ENCODE data around the gene IFI27L1. TPM values are rescaled to one million over a fixed set of nuclear protein-coding genes. Genes with fewer than 3 reads are reported as not detected.

The IFI27L1 gene
- total RNA-seq = 8.9 TPM
- long read RNA-seq, partial matches to known transcripts = 1 of 3 reads
- long read RNA-seq, other reads (novel, unspliced or antisense) = 0 of 3 reads

- H3K36me3 ChIP-seq = peaks cover 31% of the 10 kb centered on the region
- TF ChIP-seq CTCF (IDR thresholded peaks at IDR 0.05; ENCODE audit: borderline replicate concordance) = no peak
- H3K9me3 ChIP-seq (replicated peaks) = peaks cover 3% of the 10 kb centered on the region
- peak within 1 kb of the TSS; percentile 93 for H3K27ac ChIP-seq (replicated peaks)
- no peaks in the 10 kb centered on the region for H3K27me3 ChIP-seq (ENCODE audit: low read depth)
- peaks cover 61% of the 10 kb centered on the region for H3K4me1 ChIP-seq
- peak; percentile 97 for DNase-seq
- intact Hi-C loops (cut with micrococcal nuclease) = no loop called here
- peak within 1 kb of the TSS; percentile 95 for H3K4me3 ChIP-seq
Measured at GRCh38 chr14:94080621-94081385, at the start of gene IFI27L1, which contains the start of gene DDX24. Gene IFI27L1, plus strand, starts transcription at chr14:94081310. Its CDS starts 15,628 bp downstream, at chr14:94096938. Gene DDX24, minus strand, starts transcription at chr14:94081202. Its CDS starts 1,460 bp downstream, at chr14:94079742.

GRCh38 chr14:94031883-94032279, 49.2 kb upstream of the IFI27L1 start:
- no peak overlapping the region for H3K27ac ChIP-seq (replicated peaks)
- H3K9me3 ChIP-seq (replicated peaks) = no peaks in the 10 kb centered on the region
- TF ChIP-seq CTCF (IDR thresholded peaks at IDR 0.05; ENCODE audit: borderline replicate concordance) = no peak
- no peaks in the 10 kb centered on the region for H3K36me3 ChIP-seq
- no peak for DNase-seq
- intact Hi-C loops (cut with micrococcal nuclease) = loop anchor here (10.0 kb wide), 1 partner anchor 103 kb away; no protein-coding TSS in a partner anchor
- no peak overlapping the region for H3K4me3 ChIP-seq
- H3K27me3 ChIP-seq (ENCODE audit: low read depth) = no peaks in the 10 kb centered on the region
- H3K4me1 ChIP-seq = peaks cover 14% of the 10 kb centered on the region

GRCh38 chr14:94034886-94035285, 46.2 kb upstream of the IFI27L1 start:
- intact Hi-C loops (cut with micrococcal nuclease) = loop anchor here (10.0 kb wide), 1 partner anchor 100 kb away; no protein-coding TSS in a partner anchor
- no peak for TF ChIP-seq CTCF (IDR thresholded peaks at IDR 0.05; ENCODE audit: borderline replicate concordance)
- Histone ChIP-seq H3K27me3 (ENCODE audit: low read depth) (no peaks in the 10 kb centered on the region), H3K4me1 (peaks cover 14% of the 10 kb centered on the region), H3K9me3 (replicated peaks) (no peaks in the 10 kb centered on the region), H3K27ac (replicated peaks) (no peak overlapping the region), H3K36me3 (no peaks in the 10 kb centered on the region), H3K4me3 (no peak overlapping the region)
- no peak for DNase-seq

GRCh38 chr14:94036313-94037167, 44.6 kb upstream of the IFI27L1 start:
- Histone ChIP-seq H3K27ac (replicated peaks) (no peak overlapping the region), H3K36me3 (no peaks in the 10 kb centered on the region), H3K4me1 (peaks cover 23% of the 10 kb centered on the region), H3K4me3 (no peak overlapping the region), H3K9me3 (replicated peaks) (no peaks in the 10 kb centered on the region), H3K27me3 (ENCODE audit: low read depth) (no peaks in the 10 kb centered on the region)
- peak; percentile 72 for DNase-seq
- peak; percentile 91 for TF ChIP-seq CTCF (IDR thresholded peaks at IDR 0.05; ENCODE audit: borderline replicate concordance)
- intact Hi-C loops (cut with micrococcal nuclease) = loop anchor here (10.0 kb wide), 1 partner anchor 98 kb away; no protein-coding TSS in a partner anchor

GRCh38 chr14:94037954-94038353, 43.2 kb upstream of the IFI27L1 start:
- no peak for DNase-seq
- H3K4me1 ChIP-seq = peaks cover 37% of the 10 kb centered on the region
- no peak overlapping the region for H3K27ac ChIP-seq (replicated peaks)

More at GRCh38 chr14:94037954-94038353, 43.2 kb upstream of the IFI27L1 start:
- intact Hi-C loops (cut with micrococcal nuclease) = loop anchor here (10.0 kb wide), 1 partner anchor 97 kb away; no protein-coding TSS in a partner anchor
- no peak for TF ChIP-seq CTCF (IDR thresholded peaks at IDR 0.05; ENCODE audit: borderline replicate concordance)
- no peak overlapping the region for H3K4me3 ChIP-seq
- H3K36me3 ChIP-seq = no peaks in the 10 kb centered on the region
- no peaks in the 10 kb centered on the region for H3K27me3 ChIP-seq (ENCODE audit: low read depth)
- no peaks in the 10 kb centered on the region for H3K9me3 ChIP-seq (replicated peaks)
